ENCODE measurements around the gene KANSL1L. TPM values are rescaled to one million over a fixed set of nuclear protein-coding genes. Genes with fewer than 3 reads are reported as not detected.

Gene KANSL1L
- total and polyA plus RNA-seq, 10 of the 15 experiments (the other 5 are each of a cell fraction or from before 2014, with no cell fraction given) = 1.2 to 9.5 (median 3.7) TPM

GRCh38 chr2:210002158-210003157, 168.8 kb downstream of the KANSL1L start, which contains the start of gene RPE (continued):
- no peak for TF ChIP-seq ETV6 (conservative IDR thresholded peaks at IDR 0.05 in 1 of 2, IDR thresholded peaks at IDR 0.05 in 1 of 2; ENCODE audit: borderline replicate concordance in 1 of 2, low read depth in 1 of 2)
- no peak for TF ChIP-seq BCLAF1 (IDR thresholded peaks at IDR 0.05)
- TF ChIP-seq TCF12 (IDR thresholded peaks at IDR 0.05; ENCODE audit: low read depth, low read length) = 0 out of 2 replicates have a peak, but pooled peaks have one; percentile 7
- no peak for TF ChIP-seq NFIC (IDR thresholded peaks at IDR 0.05; ENCODE audit: low read depth, low read length)
- TF ChIP-seq CBX5 (IDR thresholded peaks at IDR 0.05; ENCODE audit: low read depth) = 0 out of 2 replicates have a peak, but pooled peaks have one; percentile 38
- TF ChIP-seq SIX5 (IDR thresholded peaks at IDR 0.05; ENCODE audit: low read depth, low read length, severe bottlenecking) = peak; percentile 17
- TF ChIP-seq USF1 (IDR thresholded peaks at IDR 0.05; ENCODE audit: borderline replicate concordance, extremely low read length, insufficient read depth, low read depth, low read length) = no peak
- TF ChIP-seq NR2F1 (conservative IDR thresholded peaks at IDR 0.05) = no peak
- no peak for TF ChIP-seq PBX3 (IDR thresholded peaks at IDR 0.05; ENCODE audit: insufficient replicate concordance, low read depth, low read length)
- TF ChIP-seq TAF1 (IDR thresholded peaks at IDR 0.05; ENCODE audit: borderline replicate concordance, low read depth, low read length) = peak; percentile 67; the same call in 1 of the 2 replicates
- TF ChIP-seq SUZ12 (IDR thresholded peaks at IDR 0.05; ENCODE audit: unreplicated experiment) = no peak
- no peak for TF ChIP-seq IRF4 (IDR thresholded peaks at IDR 0.05; ENCODE audit: low read depth, low read length)
- TF ChIP-seq FOS (IDR thresholded peaks at IDR 0.05; ENCODE audit: borderline replicate concordance, extremely low read depth, insufficient read length) = no peak
- TF ChIP-seq MLLT1 (IDR thresholded peaks at IDR 0.05) = peak; percentile 55; the same call in 1 of the 2 replicates
- TF ChIP-seq ZZZ3 (IDR thresholded peaks at IDR 0.05; ENCODE audit: control insufficient read depth, insufficient read length, low read depth) = no peak
- TF ChIP-seq MYC (IDR thresholded peaks at IDR 0.05; ENCODE audit: insufficient read depth, insufficient read length, insufficient replicate concordance, low read length, severe bottlenecking) = no peak
- TF ChIP-seq NFXL1 (IDR thresholded peaks at IDR 0.05; ENCODE audit: borderline replicate concordance) = no peak
- no peak for TF ChIP-seq YBX1 (IDR thresholded peaks at IDR 0.05)
- peak; percentile 56; the same call in 1 of the 2 replicates for TF ChIP-seq CBFB (IDR thresholded peaks at IDR 0.05; ENCODE audit: low read depth)
- TF ChIP-seq BMI1 (IDR thresholded peaks at IDR 0.05; ENCODE audit: borderline replicate concordance) = no peak
- peak; percentile 86 for TF ChIP-seq POLR2AphosphoS5 (IDR thresholded peaks at IDR 0.05; ENCODE audit: low read length)
